ENCODE measurements around the gene PDP2.

GRCh38 chr16:66862023-66862520 lies 18.2 kb upstream of the PDP2 start:
- TF ChIP-seq EZH2phosphoT487 (IDR thresholded peaks at IDR 0.05; ENCODE audit: borderline replicate concordance) (no peak), CTCF (conservative IDR thresholded peaks at IDR 0.05; ENCODE audit: low read length) (no peak)

Data from Loucy (cell line).